Adrenal gland (tissue), 5 donors: Measurements from ENCODE around the gene UBE2G1.

Experiments used
- POLR2A ChIP-seq, 2 donors: fragments of 450-650 bp; IDR thresholded peaks; one replicate each; pipeline ENCODE4 v1.6.1; 2017; ENCODE audit warnings: antibody characterized with exemption in 2 of 2, mild to moderate bottlenecking in 2 of 2, moderate library complexity in 1 of 2
- TF ChIP-seq, protein P1 (sequence below), 6 experiments: fragments of 450-650 bp in 4 of 6; fragments of 200-600 bp in 2 of 6; sonication (generic) in 1 of 6; IDR thresholded peaks; 1 replicate in 5 of 6; 2 replicates in 1 of 6; pipeline versions ENCODE4 v1.5.1 to v1.8.0; 2016 to 2021; ENCODE audit warnings: antibody characterized with exemption in 6 of 6, mild to moderate bottlenecking in 2 of 6, moderate library complexity in 1 of 6
- donor health status: DM: no; HTN: no; CAD: no.

DNA sequence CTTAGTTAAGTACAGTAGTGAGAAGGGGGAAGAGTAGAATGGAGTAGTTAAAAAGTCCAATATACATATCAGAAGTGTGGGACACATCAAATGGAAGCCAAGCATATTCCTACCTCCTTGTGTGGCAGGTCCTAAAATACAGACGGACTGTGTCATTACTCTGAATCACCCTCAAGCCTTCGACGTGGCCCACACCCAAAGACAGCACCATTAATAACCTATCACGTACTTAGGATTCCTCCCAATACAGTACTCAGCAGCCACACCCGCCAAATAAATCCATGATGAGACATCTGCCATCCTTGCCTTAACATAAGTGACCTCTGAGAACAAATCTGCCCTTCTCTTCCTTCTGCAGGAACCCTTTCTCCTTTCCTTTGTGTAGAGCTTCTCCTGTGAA lies 38.9 kb downstream of the UBE2G1 start:
- TF ChIP-seq, protein P1, sequence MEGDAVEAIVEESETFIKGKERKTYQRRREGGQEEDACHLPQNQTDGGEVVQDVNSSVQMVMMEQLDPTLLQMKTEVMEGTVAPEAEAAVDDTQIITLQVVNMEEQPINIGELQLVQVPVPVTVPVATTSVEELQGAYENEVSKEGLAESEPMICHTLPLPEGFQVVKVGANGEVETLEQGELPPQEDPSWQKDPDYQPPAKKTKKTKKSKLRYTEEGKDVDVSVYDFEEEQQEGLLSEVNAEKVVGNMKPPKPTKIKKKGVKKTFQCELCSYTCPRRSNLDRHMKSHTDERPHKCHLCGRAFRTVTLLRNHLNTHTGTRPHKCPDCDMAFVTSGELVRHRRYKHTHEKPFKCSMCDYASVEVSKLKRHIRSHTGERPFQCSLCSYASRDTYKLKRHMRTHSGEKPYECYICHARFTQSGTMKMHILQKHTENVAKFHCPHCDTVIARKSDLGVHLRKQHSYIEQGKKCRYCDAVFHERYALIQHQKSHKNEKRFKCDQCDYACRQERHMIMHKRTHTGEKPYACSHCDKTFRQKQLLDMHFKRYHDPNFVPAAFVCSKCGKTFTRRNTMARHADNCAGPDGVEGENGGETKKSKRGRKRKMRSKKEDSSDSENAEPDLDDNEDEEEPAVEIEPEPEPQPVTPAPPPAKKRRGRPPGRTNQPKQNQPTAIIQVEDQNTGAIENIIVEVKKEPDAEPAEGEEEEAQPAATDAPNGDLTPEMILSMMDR (IDR thresholded peaks at IDR 0.05): no peak
- no peak for TF ChIP-seq POLR2A (IDR thresholded peaks at IDR 0.05)
